ENCODE results near the gene OR2F1. TPM values are rescaled to one million over a fixed set of nuclear protein-coding genes. Genes with fewer than 3 reads are reported as not detected.

OR2F1 gene
- total RNA-seq, 2 experiments from 2014 or later: not detected

- CTCF ChIA-PET: no interaction called here
- H3K27ac Mint-ChIP-seq: no peak overlapping the region
- peaks cover 11% of the 10 kb centered on the region for H3K9me3 Mint-ChIP-seq
- POLR2A ChIA-PET: no interaction called here
- peaks cover 2% of the 10 kb centered on the region for H3K36me3 Mint-ChIP-seq
- intact Hi-C loops (cut with micrococcal nuclease): no loop called here
- H3K27me3 Mint-ChIP-seq: peaks cover 3% of the 10 kb centered on the region
- peaks cover 8% of the 10 kb centered on the region for H3K4me1 Mint-ChIP-seq (ENCODE audit: low read depth)
- no peak for DNase-seq
- H3K4me3 Mint-ChIP-seq: no peak overlapping the region
These were observed 22.9 kb upstream of the OR2F1 start for GRCh38 chr7:143931739-143932138.

- ChIA-PET CTCF (no interaction called here), POLR2A (no interaction called here)
- H3K4me3 Mint-ChIP-seq: no peak within 1 kb of the TSS
- peaks cover 4% of the 10 kb centered on the region for H3K27me3 Mint-ChIP-seq
- no peak within 1 kb of the TSS for H3K27ac Mint-ChIP-seq
- peaks cover 11% of the 10 kb centered on the region for H3K9me3 Mint-ChIP-seq
- intact Hi-C loops (cut with micrococcal nuclease): no loop called here
- DNase-seq: no peak
- H3K36me3 Mint-ChIP-seq: peaks cover 2% of the 10 kb centered on the region
- H3K4me1 Mint-ChIP-seq (ENCODE audit: low read depth): peaks cover under 1% of the 10 kb centered on the region
These were observed 19.9 kb upstream of the OR2F1 start, which contains the start of gene OR2F2 for GRCh38 chr7:143934526-143935325. Gene OR2F2, plus strand, starts transcription at chr7:143935233. Its CDS starts 0 bp downstream, at chr7:143935233.

GRCh38 chr7:143936087-143937009 lies 18.3 kb upstream of the OR2F1 start:
- DNase-seq: no peak
- POLR2A ChIA-PET: no interaction called here
- intact Hi-C loops (cut with micrococcal nuclease): no loop called here
- Mint-ChIP-seq H3K27ac (no peak overlapping the region), H3K4me3 (no peak overlapping the region), H3K36me3 (peaks cover 2% of the 10 kb centered on the region), H3K4me1 (ENCODE audit: low read depth) (no peaks in the 10 kb centered on the region), H3K9me3 (peaks cover 11% of the 10 kb centered on the region), H3K27me3 (peaks cover 4% of the 10 kb centered on the region)
- CTCF ChIA-PET: no interaction called here

GRCh38 chr7:143938379-143939243 lies 16.0 kb upstream of the OR2F1 start:
- intact Hi-C loops (cut with micrococcal nuclease): no loop called here
- no peak for DNase-seq
- ChIA-PET POLR2A (no interaction called here), CTCF (no interaction called here)
- H3K9me3 Mint-ChIP-seq: peaks cover 3% of the 10 kb centered on the region
- H3K27ac Mint-ChIP-seq: no peak overlapping the region
- H3K4me1 Mint-ChIP-seq (ENCODE audit: low read depth): no peaks in the 10 kb centered on the region
- peaks cover 8% of the 10 kb centered on the region for H3K27me3 Mint-ChIP-seq
- H3K36me3 Mint-ChIP-seq: no peaks in the 10 kb centered on the region
- H3K4me3 Mint-ChIP-seq: no peak overlapping the region

GRCh38 chr7:143945423-143945822 lies 9.2 kb upstream of the OR2F1 start:
- CTCF ChIA-PET: no interaction called here
- intact Hi-C loops (cut with micrococcal nuclease): no loop called here
- no peak overlapping the region for H3K4me3 Mint-ChIP-seq
- peaks cover 17% of the 10 kb centered on the region for H3K27me3 Mint-ChIP-seq
- no peak for DNase-seq
- H3K9me3 Mint-ChIP-seq: no peaks in the 10 kb centered on the region
- POLR2A ChIA-PET: no interaction called here
- no peaks in the 10 kb centered on the region for H3K4me1 Mint-ChIP-seq (ENCODE audit: low read depth)
- no peak overlapping the region for H3K27ac Mint-ChIP-seq
- H3K36me3 Mint-ChIP-seq: no peaks in the 10 kb centered on the region

- ChIA-PET POLR2A (no interaction called here), CTCF (no interaction called here)
- intact Hi-C loops (cut with micrococcal nuclease): no loop called here
- no peak for DNase-seq
- Mint-ChIP-seq H3K27ac (no peak overlapping the region), H3K27me3 (peaks cover 13% of the 10 kb centered on the region), H3K4me1 (ENCODE audit: low read depth) (no peaks in the 10 kb centered on the region), H3K4me3 (no peak overlapping the region), H3K36me3 (no peaks in the 10 kb centered on the region), H3K9me3 (no peaks in the 10 kb centered on the region)
These were observed 7.5 kb upstream of the OR2F1 start for GRCh38 chr7:143947111-143947510.

GRCh38 chr7:143948733-143949132 lies 5.9 kb upstream of the OR2F1 start:
- intact Hi-C loops (cut with micrococcal nuclease): no loop called here
- Mint-ChIP-seq H3K4me1 (ENCODE audit: low read depth) (no peaks in the 10 kb centered on the region), H3K9me3 (no peaks in the 10 kb centered on the region), H3K27me3 (peaks cover 20% of the 10 kb centered on the region), H3K27ac (no peak overlapping the region), H3K4me3 (no peak overlapping the region), H3K36me3 (no peaks in the 10 kb centered on the region)
- DNase-seq: no peak
- ChIA-PET CTCF (interaction anchor here (0.9 kb wide), 1 partner anchor 47 kb away, joined by 3 read pairs; the partner anchor contains the start of gene TCAF1), POLR2A (no interaction called here)

GRCh38 chr7:143953421-143953820 lies 1.2 kb upstream of the OR2F1 start:
- H3K36me3 Mint-ChIP-seq: no peaks in the 10 kb centered on the region
- ChIA-PET POLR2A (no interaction called here), CTCF (no interaction called here)
- no peak for DNase-seq
- no peaks in the 10 kb centered on the region for H3K9me3 Mint-ChIP-seq
- no peaks in the 10 kb centered on the region for H3K4me1 Mint-ChIP-seq (ENCODE audit: low read depth)
- no peak overlapping the region for H3K27ac Mint-ChIP-seq
- intact Hi-C loops (cut with micrococcal nuclease): no loop called here
- peaks cover 20% of the 10 kb centered on the region for H3K27me3 Mint-ChIP-seq
- no peak overlapping the region for H3K4me3 Mint-ChIP-seq

GRCh38 chr7:143954135-143954534 lies 509 bp upstream of the OR2F1 start:
- Mint-ChIP-seq H3K4me3 (no peak overlapping the region), H3K36me3 (no peaks in the 10 kb centered on the region), H3K27me3 (peaks cover 18% of the 10 kb centered on the region), H3K4me1 (ENCODE audit: low read depth) (no peaks in the 10 kb centered on the region), H3K27ac (no peak overlapping the region), H3K9me3 (no peaks in the 10 kb centered on the region)
- no peak for DNase-seq
- intact Hi-C loops (cut with micrococcal nuclease): no loop called here
- POLR2A ChIA-PET: no interaction called here
- CTCF ChIA-PET: no interaction called here

GRCh38 chr7:143958781-143959180 lies 4.1 kb downstream of the OR2F1 start:
- H3K9me3 Mint-ChIP-seq: no peaks in the 10 kb centered on the region
- no peaks in the 10 kb centered on the region for H3K4me1 Mint-ChIP-seq (ENCODE audit: low read depth)
- H3K4me3 Mint-ChIP-seq: no peak overlapping the region
- no peaks in the 10 kb centered on the region for H3K36me3 Mint-ChIP-seq
- POLR2A ChIA-PET: no interaction called here
- no peak for DNase-seq
- no peak overlapping the region for H3K27ac Mint-ChIP-seq
- CTCF ChIA-PET: no interaction called here
- intact Hi-C loops (cut with micrococcal nuclease): no loop called here
- H3K27me3 Mint-ChIP-seq: peaks cover 21% of the 10 kb centered on the region

GRCh38 chr7:143960813-143961610 lies 6.4 kb downstream of the OR2F1 start:
- Mint-ChIP-seq H3K36me3 (no peaks in the 10 kb centered on the region), H3K27ac (no peak overlapping the region), H3K27me3 (peaks cover 21% of the 10 kb centered on the region), H3K4me1 (ENCODE audit: low read depth) (no peaks in the 10 kb centered on the region), H3K9me3 (no peaks in the 10 kb centered on the region), H3K4me3 (no peak overlapping the region)
- POLR2A ChIA-PET: no interaction called here
- intact Hi-C loops (cut with micrococcal nuclease): no loop called here
- DNase-seq: no peak
- CTCF ChIA-PET: no interaction called here
